B cell (primary cell): Measurements from ENCODE around the gene VPS54. TPM values are rescaled to one million over a fixed set of nuclear protein-coding genes. Genes with fewer than 3 reads are reported as not detected.

Source experiments
- ATAC-seq: fragments of 200-7000 bp; cut with Tn5 transposase; one replicate; pipeline ENCODE4 v1.10.0; 2021; ENCODE audit warnings: low read depth, mild to moderate bottlenecking, moderate number of reproducible peaks, moderate library complexity
- CTCF ChIA-PET: fragments of 350-600 bp; sonication (Branson Sonifier 250); formaldehyde crosslinking; loops from one replicate; lab custom pipeline; 2021; ENCODE audit warnings: antibody characterized with exemption, inconsistent platforms; lab: Charles Lee
- POLR2A ChIA-PET: fragments of 350-600 bp; sonication (Branson Sonifier 250); formaldehyde crosslinking; loops from one replicate; lab custom pipeline; 2021; ENCODE audit warnings: antibody characterized with exemption; lab: Charles Lee
- DNase-seq: peaks from one replicate; pipeline ENCODE4 v3.0.0; 2013
- H2AFZ ChIP-seq: 2 replicates; pipeline ENCODE4 v1.6.1; 2012; ENCODE audit warnings: mild to moderate bottlenecking, low read depth, low read length; ENCODE audit not compliant: insufficient read depth, poor library complexity, severe bottlenecking
- H3K27ac ChIP-seq, 2 donors: 1 replicate in 1 of 2; 2 replicates in 1 of 2; pipeline ENCODE4 v1.5.1; 2012 to 2013; ENCODE audit warnings: low read length in 2 of 2, mild to moderate bottlenecking in 2 of 2, moderate library complexity in 1 of 2
- H3K27me3 ChIP-seq, 4 experiments: fragments of 200-600 bp in 1 of 4; sonication (generic) in 1 of 4; replicated peaks in 1 of 4; 1 replicate in 2 of 4; 2 replicates in 2 of 4; pipeline versions ENCODE4 v1.6.1 to v1.7.0; 2013 to 2016; ENCODE audit warnings: low read length in 3 of 4, mild to moderate bottlenecking in 2 of 4, mixed read lengths in 1 of 4, moderate library complexity in 1 of 4; ENCODE audit not compliant: insufficient read depth in 4 of 4, control insufficient read depth in 3 of 4; ENCODE audit errors: control extremely low read depth in 1 of 4
- H3K36me3 ChIP-seq, 2 experiments: replicated peaks in 1 of 2; 1 replicate in 1 of 2; 2 replicates in 1 of 2; pipeline versions ENCODE4 v1.6.1 to v1.7.1; 2013; ENCODE audit warnings: low read length in 1 of 2; ENCODE audit not compliant: insufficient read depth in 2 of 2, control insufficient read depth in 1 of 2; ENCODE audit errors: control extremely low read depth in 1 of 2, extremely low read depth in 1 of 2
- H3K4me1 ChIP-seq, 2 donors: fragments of 200-600 bp in 1 of 2; sonication (generic) in 1 of 2; 1 replicate in 1 of 2; 2 replicates in 1 of 2; pipeline versions ENCODE4 v1.5.1 to v1.6.1; 2013 to 2017; ENCODE audit warnings: low read length in 2 of 2; ENCODE audit not compliant: control insufficient read depth in 2 of 2, insufficient read depth in 2 of 2
- H3K4me2 ChIP-seq: replicated peaks from 2 replicates; pipeline ENCODE3; 2012; ENCODE audit warnings: mild to moderate bottlenecking, low read depth, low read length; ENCODE audit not compliant: poor library complexity, severe bottlenecking
- H3K4me3 ChIP-seq, 5 experiments: fragments of 200-600 bp in 1 of 5; sonication (generic) in 1 of 5; 1 replicate in 3 of 5; 2 replicates in 2 of 5; pipeline versions ENCODE4 v1.5.1 to v1.7.0; 2011 to 2016; ENCODE audit warnings: low read length in 4 of 5, mild to moderate bottlenecking in 4 of 5, low read depth in 2 of 5, control low read depth in 1 of 5, moderate library complexity in 1 of 5; ENCODE audit not compliant: insufficient read depth in 1 of 5; ENCODE audit errors: control extremely low read depth in 1 of 5, extremely low read depth in 1 of 5
- H3K79me2 ChIP-seq: fragments of 200-600 bp; sonication (generic); one replicate; pipeline ENCODE4 v1.6.0; 2016; ENCODE audit warnings: low read length; ENCODE audit not compliant: control insufficient read depth, insufficient read depth
- H3K9ac ChIP-seq: fragments of 200-600 bp; sonication (generic); 2 replicates; pipeline ENCODE4 v1.6.1; 2017; ENCODE audit warnings: mild to moderate bottlenecking, low read length, moderate library complexity
- H3K9me3 ChIP-seq, 3 donors: one replicate each; pipeline versions ENCODE4 v1.6.1 to v1.7.1; 2013; ENCODE audit warnings: low read length in 2 of 3; ENCODE audit not compliant: control insufficient read depth in 2 of 3, insufficient read depth in 1 of 3; ENCODE audit errors: control extremely low read depth in 1 of 3
- H4K20me1 ChIP-seq: 2 replicates; pipeline ENCODE4 v1.6.0; 2012; ENCODE audit warnings: mild to moderate bottlenecking, low read length; ENCODE audit not compliant: insufficient read depth, control insufficient read depth, poor library complexity, severe bottlenecking
- H3K27ac Mint-ChIP-seq: one replicate; pipeline ENCODE4 v1.8.0; 2021; ENCODE audit warnings: mixed read lengths
- H3K27me3 Mint-ChIP-seq: one replicate; pipeline ENCODE4 v1.8.0; 2021; ENCODE audit warnings: mixed read lengths
- H3K4me1 Mint-ChIP-seq: one replicate; pipeline ENCODE4 v1.8.0; 2021; ENCODE audit warnings: mixed read lengths
- H3K4me3 Mint-ChIP-seq: one replicate; pipeline ENCODE4 v1.8.0; 2021; ENCODE audit warnings: mixed read lengths
- H3K9me3 Mint-ChIP-seq: one replicate; pipeline ENCODE4 v1.8.0; 2022; ENCODE audit warnings: mixed read lengths; ENCODE audit not compliant: insufficient read depth
- CTCF ChIP-seq: fragments of 200-600 bp; IDR thresholded peaks from one replicate; pipeline ENCODE4 v1.8.0; 2022; ENCODE audit warnings: antibody characterized with exemption, mild to moderate bottlenecking
- EZH2 ChIP-seq: IDR thresholded peaks from 2 replicates; pipeline ENCODE4 v1.6.1; 2012; ENCODE audit warnings: borderline replicate concordance, low read depth, mild to moderate bottlenecking, moderate library complexity, low read length; ENCODE audit not compliant: insufficient read depth, poor library complexity, severe bottlenecking
- WGBS: methylation state at CpG from one replicate; pipeline ENCODE4 v1.1.5; 2013; ENCODE audit warnings: missing lambda C conversion rate; ENCODE audit not compliant: insufficient coverage; 5-methylcytosine and 5-hydroxymethylcytosine counted together
- intact Hi-C: fragments of 100-400 bp; cut with micrococcal nuclease; formaldehyde crosslinking; loops from one replicate; pipeline ENCODE4 v1.10.0; 2022
- polyA plus RNA-seq: library from polyadenylated mRNA; depleted of rRNA; stranded (reverse); fragments of >200 nt; gene quantifications from 2 replicates; pipeline ENCODE4 v1.2.3, GENCODE V29; 2012
- small RNA-seq: library from RNA; depleted of rRNA; stranded (forward); fragments of <200 nt; gene quantifications from one replicate; pipeline ENCODE3, GENCODE V24; 2012; ENCODE audit warnings: low replicate concordance, low read depth; ENCODE audit not compliant: insufficient read length
- total RNA-seq, 2 donors: library from RNA; stranded (reverse); fragments of 120-200 nt in 1 of 2; gene quantifications; 1 replicate in 1 of 2; 2 replicates in 1 of 2; pipeline versions ENCODE4 v1.2.3 to v1.2.4, GENCODE V29; 2013 to 2022

The VPS54 gene
- total and polyA plus RNA-seq, 2 donors (not counting 1 experiment from before 2014, with no cell fraction given) = 6.2 to 13.2 TPM

GRCh38 chr2:63842149-63843061 lies 176.8 kb downstream of the VPS54 start:
- ATAC-seq = no peak
- ChIA-PET CTCF (interaction anchor here (1.0 to 7.6 kb wide), 5 partner anchors 18 to 254 kb away, joined by 3 to 60 read pairs (median 6); partner anchors contain the start of genes MDH1 and WDPCP), POLR2A (no interaction called here)
- H3K9me3 ChIP-seq = no peaks in the 10 kb centered on the region
- H3K79me2 ChIP-seq = peaks cover 66% of the 10 kb centered on the region
- peak overlapping the region; percentile 86 to 98 (median 96) for H3K4me3 ChIP-seq
- peaks cover 0 to 3% of the 10 kb centered on the region in 2 experiments for H3K36me3 ChIP-seq
- peak overlapping the region in 1 of 2 donors; percentile 91 for H3K27ac ChIP-seq
- TF ChIP-seq EZH2 (no peak), CTCF (no peak)
- peak overlapping the region; percentile 95 for H2AFZ ChIP-seq
- H3K4me1 ChIP-seq = peaks cover 19 to 20% of the 10 kb centered on the region in 2 donors
- intact Hi-C loops = loop anchor here (2.0 to 10.0 kb wide), 5 partner anchors 18 to 1648 kb away; partner anchors contain the start of genes ACTR2, B3GNT2, PELI1 and VPS54
- H3K27me3 ChIP-seq = no peaks in the 10 kb centered on the region
- Mint-ChIP-seq H3K9me3 (no peaks in the 10 kb centered on the region), H3K4me1 (peaks cover 55% of the 10 kb centered on the region), H3K27me3 (no peaks in the 10 kb centered on the region), H3K27ac (peak overlapping the region; percentile 95), H3K4me3 (peak overlapping the region; percentile 98)
- peak; percentile 7 for DNase-seq
- peak overlapping the region; percentile 88 for H3K4me2 ChIP-seq
- WGBS = 4% methylated on average over 22 of the region's 24 CpGs
- H3K9ac ChIP-seq = peak overlapping the region; percentile 95
- peaks cover 24% of the 10 kb centered on the region for H4K20me1 ChIP-seq

Small RNA genes within 50 kb of the gene (small RNA-seq; reads per million reads assigned to genes)
- not detected for gene RF01293

Other genes starting within 250 kb of the VPS54 start
- 61.5 and 68.8 TPM in 2 replicates for gene UGP2, start 177.5 kb downstream of the VPS54 start, total RNA-seq
- 19.1 and 25.5 TPM in 2 replicates for gene UGP2, start 177.5 kb downstream of the VPS54 start, polyA plus RNA-seq
- gene PELI1, start 125.0 kb upstream of the VPS54 start, total RNA-seq = 115 and 117 TPM in 2 replicates
- 45.3 and 204 TPM in 2 replicates for gene PELI1, start 125.0 kb upstream of the VPS54 start, polyA plus RNA-seq